Fibroblast of peridontal ligament (primary cell): Measurements from ENCODE around the gene KCNT1.

Source experiments
- DNase-seq: peaks from one replicate; pipeline ENCODE4 v3.0.0-alpha.2; 2010; ENCODE audit errors: extremely low read depth

KCNT1 gene

DNA sequence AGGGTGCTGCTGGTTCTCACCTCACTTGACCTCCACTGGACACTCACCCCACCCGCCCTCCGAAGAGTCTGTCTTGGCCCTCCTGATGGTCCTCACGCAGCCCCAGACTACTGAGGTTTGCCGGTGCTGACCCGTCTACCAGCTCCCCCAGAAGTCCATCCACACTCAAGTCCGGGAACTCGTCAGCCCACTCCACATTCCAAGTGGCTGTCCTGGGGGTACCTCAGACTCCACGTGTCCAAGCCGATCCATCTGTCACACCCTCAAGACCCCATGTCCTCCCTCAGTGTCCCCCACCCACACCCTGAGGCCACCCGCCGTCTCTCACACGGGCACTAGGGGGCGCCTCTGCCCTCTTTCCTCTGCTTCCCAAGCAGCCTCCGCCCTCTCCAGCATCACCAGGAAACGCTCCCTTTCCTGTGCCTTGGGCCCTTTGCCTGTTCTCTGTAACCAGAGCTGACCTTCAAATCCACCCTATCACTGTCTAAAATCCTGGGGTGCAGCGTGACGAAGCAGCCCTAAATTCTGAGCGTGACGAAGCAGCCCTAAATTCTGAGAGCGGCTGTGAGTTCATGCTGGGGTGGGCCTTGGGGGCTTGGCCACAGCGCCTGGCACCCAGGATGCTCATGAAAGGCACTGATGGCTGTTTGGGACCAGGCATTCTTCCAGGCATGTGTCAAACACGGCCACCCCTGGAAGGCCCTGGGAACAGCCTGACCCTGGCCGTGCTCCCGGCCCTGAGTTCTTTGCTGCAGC, 95.7 kb downstream of the KCNT1 start:
- DNase-seq, result peak; percentile 38

DNA sequence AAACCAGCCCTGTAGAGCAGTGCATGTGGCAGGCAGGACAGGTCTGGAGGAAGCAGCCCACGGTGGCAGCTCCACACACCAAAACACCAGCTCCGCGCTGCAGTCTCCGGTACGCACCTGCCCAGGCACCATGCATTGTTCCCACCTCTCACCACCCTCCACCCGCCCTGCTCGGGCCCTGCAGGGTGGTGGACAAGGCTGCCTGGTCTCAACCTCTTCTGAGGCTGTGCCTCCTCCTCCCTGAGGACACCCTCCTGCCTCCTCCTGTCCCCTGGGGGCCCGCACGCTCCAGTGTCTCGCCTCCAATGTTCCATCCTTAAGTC, 96.2 kb downstream of the KCNT1 start:
- no peak for DNase-seq

DNA sequence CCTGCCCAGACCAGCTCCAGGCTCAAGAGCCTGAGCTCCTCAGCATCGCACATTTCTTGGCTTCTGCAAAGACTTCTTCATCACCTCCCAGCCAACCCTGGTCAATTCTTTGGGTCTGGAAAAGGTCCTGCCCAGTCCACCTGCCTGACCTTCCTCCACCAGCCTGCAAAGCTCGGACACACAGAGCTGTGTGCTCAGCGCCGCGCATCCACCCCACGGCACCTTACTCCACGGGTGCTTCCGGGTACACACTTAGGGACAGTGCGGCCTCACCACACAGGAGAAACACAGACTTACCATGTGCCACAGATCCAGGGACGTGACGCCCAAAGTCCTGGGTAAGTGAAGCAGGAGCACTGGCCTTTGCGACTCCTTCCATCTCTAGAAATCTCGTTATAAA, 97.3 kb downstream of the KCNT1 start:
- no peak for DNase-seq

DNA sequence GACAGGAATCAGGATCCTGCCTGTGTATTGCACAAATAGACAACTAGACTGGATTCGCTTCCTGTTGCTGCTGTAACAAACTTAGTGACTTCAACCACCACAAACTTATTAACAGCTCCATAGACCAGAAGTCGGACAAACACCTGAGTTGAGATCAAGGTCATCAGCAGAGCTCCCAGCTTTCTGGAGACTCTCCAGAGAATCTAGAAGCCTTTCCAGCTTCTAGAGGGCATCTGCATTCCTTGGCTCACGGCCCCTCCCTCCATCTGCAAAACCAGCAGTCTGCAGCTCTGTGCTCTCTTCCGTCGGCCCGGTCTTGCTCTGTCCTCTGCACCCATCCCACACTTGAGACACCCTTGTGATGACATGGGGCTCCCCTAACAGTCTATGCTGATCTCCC, 99.1 kb downstream of the KCNT1 start:
- no peak for DNase-seq

DNA sequence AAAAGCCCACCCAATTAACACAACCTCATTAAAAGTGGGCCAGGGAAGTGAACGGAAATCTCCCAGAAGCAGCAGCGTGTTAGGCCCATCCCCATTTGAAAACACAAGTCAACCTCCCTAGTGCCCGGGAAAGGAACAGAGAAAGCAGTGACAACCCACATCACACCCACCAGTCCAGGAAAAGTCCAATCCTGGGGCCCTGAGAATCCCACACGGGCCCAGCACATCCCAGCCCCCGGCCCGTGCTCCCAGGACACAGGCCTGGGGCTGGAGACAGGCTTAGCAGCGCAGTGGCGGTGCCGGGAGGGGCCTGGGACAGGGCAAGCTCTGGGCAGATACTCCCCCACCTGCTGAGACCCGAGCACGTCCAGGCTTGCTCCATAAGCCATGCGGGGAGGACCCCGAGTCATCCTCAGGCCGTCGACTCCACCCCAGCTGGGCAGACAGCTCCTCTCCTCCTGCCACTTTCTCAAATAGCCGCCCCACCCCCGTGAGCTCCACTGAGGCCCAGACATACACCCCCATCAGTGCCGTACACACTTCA, 101.0 kb downstream of the KCNT1 start:
- DNase-seq, result no peak

DNA sequence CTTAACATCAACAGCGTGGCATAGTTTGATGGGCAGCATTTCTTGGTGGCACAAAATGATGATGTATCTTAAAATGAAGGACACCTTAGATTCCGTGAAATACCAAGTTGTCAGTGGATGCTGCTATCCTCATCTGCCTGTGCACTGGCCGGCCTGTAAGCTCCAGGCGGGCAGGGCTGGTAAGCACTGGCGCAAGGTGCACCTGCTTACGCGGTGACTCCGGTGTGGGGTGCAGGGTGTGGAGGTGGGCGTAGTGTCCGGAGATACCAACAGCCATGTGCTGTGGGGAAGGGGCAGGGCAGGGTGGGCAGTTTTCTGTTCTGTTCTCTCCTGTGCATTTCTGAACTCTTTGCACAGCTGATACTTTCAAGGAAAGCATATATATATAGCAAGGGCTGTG, 101.5 kb downstream of the KCNT1 start:
- no peak for DNase-seq

DNA sequence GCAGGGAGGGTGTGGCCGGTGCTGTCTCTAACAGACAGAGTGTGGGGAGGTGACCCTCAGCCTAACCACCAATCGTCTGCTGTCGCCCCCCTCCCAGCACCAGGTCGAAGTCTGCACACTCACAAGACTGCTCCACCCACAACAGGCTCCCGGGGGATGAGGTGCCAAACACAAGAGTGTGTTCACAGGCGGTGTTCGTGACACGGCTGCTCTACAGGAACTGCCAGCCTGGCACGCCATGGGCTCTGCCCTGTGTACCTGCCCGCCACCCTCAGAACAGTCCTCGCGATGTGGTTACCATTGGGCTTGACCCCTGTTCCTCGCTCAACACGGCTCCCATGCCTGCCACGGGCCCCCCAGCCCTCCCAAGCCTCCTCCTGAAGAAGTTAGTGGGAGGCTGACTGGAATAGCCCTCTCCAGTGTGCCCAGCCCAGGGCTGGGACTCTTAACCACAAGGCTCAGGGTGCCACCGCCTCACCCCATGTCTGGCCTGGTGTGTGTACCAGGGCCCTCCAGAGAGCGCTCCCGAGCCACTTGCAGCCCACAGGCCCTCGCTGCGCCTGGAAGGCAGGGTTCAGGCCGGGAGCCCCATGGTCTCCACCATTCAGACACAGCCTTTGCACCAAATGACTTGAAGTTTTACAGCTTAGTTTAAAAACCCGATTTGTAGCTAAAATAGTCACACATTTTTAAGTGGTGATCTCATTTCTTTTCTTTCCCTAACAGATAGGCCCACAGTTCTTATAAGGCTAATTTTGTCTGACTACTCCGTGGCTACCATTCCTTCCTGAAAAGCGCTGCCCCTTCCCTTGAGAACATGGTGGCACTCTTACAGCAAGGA, 102.8 kb downstream of the KCNT1 start:
- DNase-seq, result peak; percentile 18

DNA sequence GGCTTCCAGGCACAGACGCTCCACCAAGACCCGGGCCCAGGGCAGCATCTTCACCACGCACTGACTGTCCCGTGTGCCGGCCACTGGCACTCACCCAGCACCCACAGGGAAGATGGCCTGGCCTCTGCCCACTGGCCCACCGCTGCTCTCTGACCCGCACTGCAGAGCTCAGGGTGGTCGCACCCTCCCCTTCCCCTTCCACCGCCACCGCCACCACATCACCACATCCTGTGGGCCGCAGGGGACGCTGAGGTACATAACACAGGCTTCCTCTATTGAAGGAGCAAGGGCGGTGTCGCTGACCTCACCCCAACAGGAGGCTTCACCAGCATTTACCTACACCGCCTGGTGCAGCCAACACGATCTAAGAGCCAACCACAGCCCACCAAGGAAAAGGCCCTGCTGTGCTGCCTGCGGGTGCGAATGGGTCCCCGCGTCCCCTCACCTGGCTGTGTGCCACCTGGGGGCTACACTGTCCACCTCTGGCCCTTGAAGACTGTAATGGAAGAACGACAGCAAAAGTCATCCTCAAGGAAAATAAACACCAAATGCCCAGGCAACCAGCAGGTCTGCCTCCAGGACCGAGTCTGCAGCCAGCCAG, 103.5 kb downstream of the KCNT1 start:
- no peak for DNase-seq

DNA sequence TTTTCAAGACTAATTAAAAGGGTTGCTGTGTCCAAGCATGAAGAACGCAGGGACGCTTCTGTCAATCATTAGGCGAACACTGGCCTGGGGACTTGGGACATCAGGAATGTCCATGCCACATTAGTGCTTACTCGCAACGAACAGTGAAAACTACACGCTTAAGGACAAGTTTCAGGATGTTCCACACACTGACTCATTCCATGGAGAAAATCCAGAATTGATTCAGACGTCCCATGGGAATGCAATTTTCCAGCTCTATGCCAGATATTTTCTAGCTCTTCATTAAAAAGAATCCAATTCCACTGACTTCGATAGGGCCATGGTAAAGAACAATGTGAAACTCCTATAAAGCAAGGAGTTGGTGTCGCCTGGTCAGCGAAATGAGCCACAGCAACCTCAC, 107.2 kb downstream of the KCNT1 start:
- peak; percentile 90 for DNase-seq

DNA sequence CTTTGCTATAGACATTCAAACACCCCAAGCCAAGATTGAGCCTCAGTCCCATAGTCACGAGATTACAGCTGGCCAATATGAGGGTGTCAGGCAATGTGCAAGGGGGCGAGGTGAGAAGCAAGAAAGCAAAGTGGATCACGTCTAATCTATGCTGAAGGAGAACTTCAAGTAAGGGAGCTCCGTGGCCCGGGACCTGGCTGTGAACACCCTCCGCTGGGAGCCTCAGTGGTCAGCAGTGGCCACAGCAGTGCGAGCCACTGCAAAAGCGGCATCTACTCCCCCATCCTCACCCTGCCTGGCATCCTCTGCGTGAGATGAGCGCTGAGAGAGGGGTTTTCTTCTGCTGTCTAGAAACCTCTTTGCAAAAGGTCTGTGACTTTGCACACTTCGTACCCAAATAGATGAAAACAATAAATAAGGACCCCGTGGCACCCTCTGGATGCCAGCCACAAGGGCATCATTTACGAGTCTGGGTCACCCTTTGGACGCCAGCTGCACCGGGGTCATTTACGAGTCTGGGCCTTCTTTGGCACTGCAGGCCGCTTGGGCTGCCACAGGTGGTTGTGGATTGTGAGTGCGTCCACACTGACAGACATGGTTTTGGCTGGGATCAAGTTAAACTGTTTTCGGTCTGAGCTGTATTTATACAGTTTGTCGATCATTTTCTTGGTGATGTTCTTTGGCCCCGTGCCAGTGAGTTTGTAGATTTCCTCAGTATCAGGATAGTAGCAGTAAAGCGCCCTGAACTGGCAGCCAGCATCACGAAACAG, 109.0 kb downstream of the KCNT1 start:
- DNase-seq, result no peak

DNA sequence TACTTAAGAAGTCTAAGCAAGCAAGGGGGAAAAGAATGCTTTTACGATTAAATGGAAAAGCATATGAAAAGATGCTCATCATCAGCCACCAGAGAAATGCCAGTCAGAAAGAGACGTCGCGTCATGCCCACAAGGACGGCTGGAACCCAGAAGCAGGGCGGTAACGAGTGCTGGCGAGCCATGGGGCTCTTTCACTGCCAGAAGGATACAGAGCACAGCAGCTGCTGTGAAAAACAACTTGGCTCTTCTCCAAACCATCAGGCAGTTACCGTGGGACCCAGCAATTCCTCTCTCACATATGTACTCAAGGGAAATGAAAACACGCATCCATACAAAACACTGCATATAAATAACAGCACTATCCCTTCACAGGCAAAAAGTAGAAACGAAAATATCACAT, 109.8 kb downstream of the KCNT1 start:
- DNase-seq, result no peak

DNA sequence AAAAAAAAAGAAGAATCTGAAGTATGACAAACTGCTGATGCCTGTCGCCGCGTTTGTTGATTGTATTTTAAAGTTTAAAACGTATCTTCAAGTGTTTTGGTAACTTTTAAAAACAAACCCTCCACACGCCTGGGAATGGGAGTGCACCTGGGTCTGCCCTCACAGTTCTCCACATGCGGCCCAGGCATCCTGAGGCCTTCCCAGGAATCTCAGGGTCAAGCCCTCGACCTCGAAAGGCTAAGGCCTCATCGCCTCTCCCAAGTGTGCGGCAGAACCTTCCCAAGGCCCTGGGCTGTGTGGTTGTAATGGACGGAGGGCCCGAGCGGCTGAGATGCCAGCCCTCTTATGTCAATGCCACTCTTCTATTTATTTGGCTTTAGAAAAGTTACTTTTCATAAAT, 111.0 kb downstream of the KCNT1 start:
- no peak for DNase-seq

DNA sequence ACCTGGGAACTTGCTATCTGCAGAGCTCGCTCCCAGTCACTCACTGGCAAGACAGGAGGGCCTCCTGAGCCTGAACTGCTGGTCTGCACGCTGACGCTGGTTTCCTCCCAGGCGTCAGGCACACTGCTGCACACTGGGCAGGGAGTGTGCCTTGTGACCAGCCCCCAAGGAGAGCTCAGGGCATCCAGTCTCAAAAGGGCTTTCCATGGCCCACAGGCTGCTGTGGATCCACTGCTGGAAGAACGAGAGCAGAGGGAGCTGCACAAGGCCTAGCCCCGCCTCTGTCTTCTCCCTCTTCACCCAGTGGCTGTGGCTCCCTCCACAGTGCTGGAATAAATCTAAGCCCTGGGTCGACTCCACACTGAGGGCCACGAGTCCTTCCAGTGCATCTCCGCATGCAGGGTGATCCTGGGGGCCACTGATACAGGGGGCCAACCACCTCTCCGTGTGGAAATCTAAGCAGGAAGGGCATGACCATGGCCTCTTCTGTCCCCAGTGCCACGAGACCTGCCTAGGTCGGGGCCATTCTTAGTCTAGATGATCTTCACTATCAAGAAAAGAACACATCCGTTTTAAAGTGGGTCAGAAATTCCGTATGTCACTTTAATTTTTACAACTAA, 111.8 kb downstream of the KCNT1 start:
- no peak for DNase-seq

DNA sequence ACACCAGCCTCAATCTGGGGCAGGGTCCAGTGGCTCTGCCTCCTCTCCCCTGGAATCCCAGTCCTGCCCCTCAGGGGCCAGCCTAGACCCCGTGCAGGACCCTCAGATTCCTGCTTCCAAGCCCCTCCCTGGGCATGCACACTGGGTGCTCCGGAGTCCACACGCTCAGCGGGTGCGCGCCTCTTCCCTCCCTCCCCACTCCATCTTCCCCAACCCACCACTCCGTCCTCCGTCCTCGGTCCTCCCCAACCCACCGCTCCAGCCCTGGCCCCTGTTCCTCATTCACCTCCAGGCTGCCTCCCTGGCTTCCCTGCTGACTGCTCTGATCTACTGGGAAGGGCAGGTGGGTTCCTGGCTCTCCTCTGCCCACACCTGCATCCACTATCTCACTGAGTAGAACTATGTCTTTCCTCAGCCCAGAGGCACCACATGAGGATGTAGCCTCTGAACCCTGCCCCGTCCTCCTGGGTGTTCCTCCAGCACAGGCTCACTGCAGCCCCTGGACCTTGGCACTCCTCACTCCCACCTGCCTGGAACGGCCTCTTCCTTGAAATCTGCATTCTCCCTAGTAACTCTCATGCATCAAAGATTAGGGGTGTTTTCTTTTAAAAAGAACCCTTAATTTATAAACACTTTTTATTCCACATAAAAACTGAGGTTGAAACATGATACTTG, 112.6 kb downstream of the KCNT1 start:
- no peak for DNase-seq

DNA sequence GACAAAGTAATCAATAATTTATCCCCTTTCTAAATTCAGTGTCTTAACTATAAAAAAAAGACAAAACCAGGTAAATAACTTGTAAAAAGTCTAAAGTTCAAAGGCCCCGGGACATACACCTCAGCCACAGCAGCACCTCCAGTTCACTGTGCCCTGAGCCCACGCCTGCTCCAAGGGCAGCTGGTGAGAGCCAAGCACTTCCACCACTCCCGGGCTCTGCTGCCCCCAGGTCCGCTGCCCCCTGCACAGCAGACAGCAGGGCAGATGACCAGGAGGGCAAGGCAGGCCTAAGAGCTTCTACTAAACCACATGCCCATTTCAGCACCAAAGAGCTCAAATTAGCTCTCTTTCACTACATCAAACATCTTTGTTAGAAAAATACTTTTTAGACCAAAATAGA, 113.4 kb downstream of the KCNT1 start:
- no peak for DNase-seq

DNA sequence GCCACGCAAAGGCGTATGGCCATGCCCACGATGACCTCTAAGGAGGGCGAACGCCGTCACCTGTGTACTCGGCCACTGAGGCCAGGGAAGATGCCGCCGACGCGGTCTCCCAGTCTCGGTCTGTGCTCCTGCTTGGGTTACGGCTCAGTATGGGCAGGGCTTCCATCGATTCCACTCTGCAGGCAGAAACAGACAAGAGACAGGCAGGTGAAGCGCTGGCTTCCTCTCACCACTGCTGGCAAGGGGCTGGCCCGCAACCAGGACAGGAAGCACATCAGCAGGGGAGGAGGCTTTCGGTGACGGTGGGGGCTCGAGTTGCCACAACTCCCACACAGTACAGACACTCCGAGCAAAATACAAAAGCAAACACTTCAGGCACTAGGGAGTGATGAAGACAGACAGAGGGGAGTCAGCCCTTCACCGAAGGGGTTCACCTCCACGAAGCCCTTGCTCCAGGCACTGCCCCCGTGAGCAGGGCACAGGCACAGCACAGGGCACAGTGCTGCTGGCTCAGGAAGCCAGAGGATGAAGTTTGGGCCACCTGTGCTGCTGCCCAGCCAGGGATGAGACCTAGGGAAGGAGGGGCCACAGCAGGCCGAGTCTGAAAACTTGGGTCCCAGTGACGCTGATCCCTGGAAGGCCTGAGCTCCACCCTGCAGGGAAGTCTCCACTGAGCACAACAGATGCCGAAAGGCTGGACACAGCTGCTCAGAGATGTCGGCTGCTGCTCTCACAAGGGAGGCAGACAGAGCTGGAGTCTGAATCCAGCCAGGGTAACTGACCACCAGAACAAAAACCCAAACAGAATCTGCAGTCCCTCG, 114.1 kb downstream of the KCNT1 start:
- DNase-seq, result no peak

DNA sequence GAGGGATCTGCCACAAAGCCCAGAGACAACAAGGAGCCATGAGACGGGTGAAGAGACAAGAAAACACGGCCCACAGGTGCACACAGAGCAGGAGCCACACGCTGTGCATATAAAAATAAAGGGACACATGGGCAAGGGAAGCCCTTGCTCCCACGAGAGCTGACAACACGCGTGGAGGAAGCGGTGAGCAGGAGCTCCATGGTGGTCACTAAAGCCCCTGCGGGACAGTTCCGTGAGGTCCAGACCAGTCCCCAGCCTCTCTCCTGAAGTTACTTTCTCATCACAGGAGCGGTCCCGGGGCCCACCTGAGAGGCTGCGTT, 114.6 kb downstream of the KCNT1 start:
- no peak for DNase-seq

DNA sequence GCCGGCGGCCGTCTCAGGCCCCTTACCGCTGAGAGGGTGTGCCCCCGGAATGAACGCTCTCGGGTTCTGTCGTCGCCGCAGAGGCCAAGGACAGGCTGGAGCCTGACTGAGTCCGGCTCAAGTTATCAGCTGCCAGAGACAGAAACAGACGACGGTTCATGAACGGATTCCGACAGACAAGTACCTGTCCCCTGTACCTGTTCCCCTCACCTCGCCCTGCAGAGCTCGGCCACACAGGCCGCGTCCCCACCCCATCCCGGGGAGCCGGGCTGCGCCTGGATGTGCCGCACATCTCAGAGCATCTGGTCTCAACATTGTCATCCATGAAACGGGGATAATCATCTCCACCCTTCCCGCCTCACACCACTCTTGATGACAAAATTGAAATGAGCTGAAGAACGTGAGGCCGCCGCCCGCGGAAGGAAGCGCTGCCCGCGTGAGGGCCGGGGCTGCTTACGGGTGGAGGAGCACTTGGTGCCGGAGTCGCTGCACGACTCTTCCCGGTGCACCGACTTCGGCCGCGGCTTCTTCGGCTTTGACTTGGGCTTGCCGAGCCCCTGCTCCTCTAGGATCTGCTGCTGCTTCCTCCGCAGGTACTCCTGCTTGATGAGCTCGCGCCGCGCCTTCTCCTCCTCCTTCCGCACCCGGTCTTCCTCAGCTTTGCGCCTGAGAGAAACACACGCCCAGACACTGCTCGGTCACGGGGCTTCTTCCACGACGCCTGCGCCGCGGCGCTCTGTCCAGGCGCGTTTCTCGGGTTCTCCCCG, 116.1 kb downstream of the KCNT1 start:
- DNase-seq, result no peak

DNA sequence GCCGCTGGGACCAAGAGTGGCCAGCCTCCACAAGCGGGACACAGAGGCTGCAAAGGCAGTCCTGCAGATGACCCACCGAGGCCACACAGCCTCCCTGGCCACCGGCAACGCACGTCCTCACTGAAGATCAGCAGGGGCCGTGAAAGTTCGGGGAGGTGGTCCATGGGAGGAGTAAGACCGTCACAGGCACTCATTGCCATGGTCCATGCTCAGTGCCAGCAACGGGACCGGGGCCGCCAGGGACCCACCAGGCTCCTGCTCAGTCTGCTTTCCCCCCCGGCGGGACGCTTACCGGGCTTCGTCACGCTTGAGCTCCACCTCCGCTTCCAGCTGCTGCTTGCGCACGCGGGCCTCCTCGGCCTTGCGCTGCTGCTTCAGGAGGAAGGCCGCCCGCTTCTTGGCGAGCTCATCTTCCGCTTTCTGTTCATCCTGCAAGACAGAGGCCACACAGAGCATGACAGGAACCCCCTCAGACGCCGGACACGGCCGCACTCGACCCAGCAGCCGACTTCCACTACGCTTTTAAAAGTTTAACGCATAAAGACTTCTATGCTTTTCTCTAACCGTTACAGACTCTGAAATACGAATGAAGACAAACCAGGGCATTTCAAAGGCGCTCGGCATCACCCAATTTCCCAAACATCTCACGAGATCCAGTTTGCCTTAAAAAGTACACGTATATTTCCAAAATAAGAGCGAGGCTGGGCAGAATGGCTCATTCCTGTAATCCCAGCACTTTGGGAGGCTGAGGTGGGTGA, 116.9 kb downstream of the KCNT1 start:
- no peak for DNase-seq
